HG02623 (cell line): ENCODE data around the gene GRB7.
"Not testable (repeated sequence)": the region's sequence is repeated elsewhere in the genome, so short reads cannot be mapped to it uniquely, and the experiment has no call there.

Source experiments
- ATAC-seq: cut with Tn5 transposase; IDR thresholded peaks from one replicate; pipeline ENCODE4 v1.9.1; 2021; ENCODE audit warnings: moderate library complexity; ENCODE audit not compliant: unreplicated experiment

The GRB7 gene

GRCh38 chr17:39709319-39709997, 28.3 kb upstream of the GRB7 start:
- no peak for ATAC-seq

DNA sequence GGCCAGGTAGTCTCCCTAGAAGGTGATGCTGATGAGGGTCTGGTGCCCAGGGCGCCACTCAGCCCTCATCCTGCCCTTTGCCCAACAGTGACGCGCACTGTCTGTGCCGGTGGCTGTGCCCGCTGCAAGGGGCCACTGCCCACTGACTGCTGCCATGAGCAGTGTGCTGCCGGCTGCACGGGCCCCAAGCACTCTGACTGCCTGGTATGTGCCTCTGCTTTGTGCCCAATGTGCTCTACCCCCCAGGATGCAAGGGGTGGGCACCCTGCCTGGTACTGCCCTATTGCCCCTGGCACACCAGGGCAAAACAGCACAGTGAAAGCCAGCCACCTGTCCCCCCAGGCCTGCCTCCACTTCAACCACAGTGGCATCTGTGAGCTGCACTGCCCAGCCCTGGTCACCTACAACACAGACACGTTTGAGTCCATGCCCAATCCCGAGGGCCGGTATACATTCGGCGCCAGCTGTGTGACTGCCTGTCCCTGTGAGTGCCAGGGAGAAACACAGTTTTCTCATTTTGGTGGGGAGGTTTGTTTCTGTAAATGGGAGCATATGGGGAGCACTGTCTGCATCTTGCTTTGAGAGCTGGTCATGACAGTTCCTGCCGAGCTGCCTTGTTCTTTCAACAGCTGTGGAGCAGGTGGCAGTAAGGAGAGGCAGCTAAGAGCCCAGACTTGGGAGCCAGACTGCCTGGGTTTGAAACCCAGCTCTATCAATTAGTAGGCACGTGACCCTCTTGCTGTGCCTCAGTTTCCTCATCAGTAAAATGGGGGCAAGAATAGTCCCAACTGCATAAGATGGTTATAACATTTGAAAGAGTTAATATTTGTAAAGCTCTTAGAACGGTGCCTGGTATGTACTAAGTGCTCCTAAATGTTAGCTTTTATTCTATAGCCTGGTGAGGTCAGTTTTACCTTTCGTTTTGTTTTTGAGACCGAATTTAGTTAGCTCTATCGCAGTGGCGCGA, 27.5 kb upstream of the GRB7 start:
- no peak for ATAC-seq

- ATAC-seq = not testable (repeated sequence)
Measured at GRCh38 chr17:39711071-39711470, 26.7 kb upstream of the GRB7 start.

DNA sequence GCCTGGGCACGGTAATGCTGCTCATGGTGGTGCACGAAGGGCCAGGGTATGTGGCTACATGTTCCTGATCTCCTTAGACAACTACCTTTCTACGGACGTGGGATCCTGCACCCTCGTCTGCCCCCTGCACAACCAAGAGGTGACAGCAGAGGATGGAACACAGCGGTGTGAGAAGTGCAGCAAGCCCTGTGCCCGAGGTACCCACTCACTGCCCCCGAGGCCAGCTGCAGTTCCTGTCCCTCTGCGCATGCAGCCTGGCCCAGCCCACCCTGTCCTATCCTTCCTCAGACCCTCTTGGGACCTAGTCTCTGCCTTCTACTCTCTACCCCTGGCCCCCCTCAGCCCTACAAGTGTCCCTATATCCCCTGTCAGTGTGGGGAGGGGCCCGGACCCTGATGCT, 25.9 kb upstream of the GRB7 start:
- ATAC-seq = no peak

GRCh38 chr17:39714234-39714633, 23.5 kb upstream of the GRB7 start:
- no peak for ATAC-seq

DNA sequence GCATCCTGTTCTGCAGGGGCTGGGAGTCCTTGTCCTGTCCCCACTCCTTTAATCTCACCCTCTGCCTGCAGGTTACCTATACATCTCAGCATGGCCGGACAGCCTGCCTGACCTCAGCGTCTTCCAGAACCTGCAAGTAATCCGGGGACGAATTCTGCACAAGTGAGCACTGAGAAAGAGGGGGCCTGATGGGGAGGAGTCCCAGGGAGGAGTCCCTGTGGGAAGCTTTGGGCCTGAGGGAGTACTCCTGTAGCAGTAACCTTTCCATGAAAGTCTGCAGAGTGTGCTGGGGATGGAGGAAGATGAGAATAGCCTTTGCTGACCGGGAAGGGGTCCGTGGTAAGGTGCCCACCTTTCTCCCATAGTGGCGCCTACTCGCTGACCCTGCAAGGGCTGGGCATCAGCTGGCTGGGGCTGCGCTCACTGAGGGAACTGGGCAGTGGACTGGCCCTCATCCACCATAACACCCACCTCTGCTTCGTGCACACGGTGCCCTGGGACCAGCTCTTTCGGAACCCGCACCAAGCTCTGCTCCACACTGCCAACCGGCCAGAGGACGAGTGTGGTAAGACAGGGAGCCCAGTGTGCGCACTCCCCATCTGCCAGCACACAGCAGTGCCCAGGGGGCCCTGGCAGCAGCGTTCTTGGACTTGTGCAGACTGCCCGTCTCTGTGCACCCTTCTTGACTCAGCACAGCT, 22.2 kb upstream of the GRB7 start:
- ATAC-seq = no peak

DNA sequence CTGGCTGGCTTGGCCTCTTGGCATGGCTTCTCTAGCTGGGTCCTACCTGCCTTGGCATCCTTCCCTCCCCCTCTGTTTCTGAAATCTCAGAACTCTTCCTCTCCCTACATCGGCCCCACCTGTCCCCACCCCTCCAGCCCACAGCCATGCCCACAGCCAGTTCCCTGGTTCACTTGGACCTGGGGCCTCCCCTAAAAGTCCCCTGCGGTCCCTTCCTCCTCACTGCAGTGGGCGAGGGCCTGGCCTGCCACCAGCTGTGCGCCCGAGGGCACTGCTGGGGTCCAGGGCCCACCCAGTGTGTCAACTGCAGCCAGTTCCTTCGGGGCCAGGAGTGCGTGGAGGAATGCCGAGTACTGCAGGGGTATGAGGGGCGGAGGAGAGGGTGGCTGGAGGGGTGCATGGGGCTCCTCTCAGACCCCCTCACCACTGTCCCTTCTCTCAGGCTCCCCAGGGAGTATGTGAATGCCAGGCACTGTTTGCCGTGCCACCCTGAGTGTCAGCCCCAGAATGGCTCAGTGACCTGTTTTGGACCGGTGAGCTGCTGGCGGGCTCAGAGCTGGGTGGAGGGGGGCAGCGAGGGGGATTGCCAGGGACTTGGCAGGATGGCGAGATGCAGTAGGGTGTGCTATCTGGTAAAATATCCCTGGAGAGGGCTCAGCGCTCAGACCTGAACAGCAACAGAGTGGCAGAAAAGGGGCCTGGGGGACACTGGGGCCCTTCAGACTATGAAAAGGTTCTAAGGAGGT, 21.5 kb upstream of the GRB7 start:
- no peak for ATAC-seq

DNA sequence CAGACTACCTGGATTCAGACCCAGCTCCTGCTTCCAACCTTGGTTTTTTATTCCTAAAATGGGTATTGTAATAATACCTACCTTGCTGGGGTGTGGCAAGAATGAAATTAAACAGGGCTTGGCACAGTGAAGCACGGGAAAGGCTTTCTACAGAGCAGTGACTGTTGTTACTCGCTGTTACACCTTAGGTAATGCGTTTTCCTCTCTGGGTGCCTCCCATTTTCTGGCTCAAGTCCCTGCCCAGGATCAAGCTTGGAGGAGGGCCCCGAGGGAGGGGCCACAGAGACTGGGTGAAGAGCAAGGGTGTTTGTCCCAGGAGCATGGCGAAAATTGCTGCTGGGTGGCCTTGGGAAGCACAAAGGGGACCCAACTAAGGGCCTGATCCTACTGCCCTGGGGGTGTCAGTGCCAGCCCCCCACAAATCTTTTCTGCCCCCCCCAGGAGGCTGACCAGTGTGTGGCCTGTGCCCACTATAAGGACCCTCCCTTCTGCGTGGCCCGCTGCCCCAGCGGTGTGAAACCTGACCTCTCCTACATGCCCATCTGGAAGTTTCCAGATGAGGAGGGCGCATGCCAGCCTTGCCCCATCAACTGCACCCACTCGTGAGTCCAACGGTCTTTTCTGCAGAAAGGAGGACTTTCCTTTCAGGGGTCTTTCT, 20.7 kb upstream of the GRB7 start:
- no peak for ATAC-seq

DNA sequence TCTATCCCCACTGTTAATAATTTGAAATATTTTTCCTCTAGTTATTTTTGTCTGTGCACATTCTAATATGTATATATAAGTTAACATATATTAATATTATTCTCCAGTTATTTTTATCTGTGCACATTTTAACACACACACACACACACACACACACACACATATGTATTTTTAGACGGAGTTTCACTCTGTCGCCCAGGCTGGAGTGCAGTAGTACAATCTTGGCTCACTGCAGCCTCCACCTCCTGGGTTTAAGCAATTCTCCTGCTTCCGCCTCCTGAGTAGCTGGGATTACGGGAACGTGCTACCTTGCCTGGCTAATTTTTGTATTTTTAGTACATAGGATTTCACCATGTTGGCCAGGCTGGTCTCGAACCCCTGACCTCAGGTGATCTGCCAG, 20.1 kb upstream of the GRB7 start:
- ATAC-seq = no peak

DNA sequence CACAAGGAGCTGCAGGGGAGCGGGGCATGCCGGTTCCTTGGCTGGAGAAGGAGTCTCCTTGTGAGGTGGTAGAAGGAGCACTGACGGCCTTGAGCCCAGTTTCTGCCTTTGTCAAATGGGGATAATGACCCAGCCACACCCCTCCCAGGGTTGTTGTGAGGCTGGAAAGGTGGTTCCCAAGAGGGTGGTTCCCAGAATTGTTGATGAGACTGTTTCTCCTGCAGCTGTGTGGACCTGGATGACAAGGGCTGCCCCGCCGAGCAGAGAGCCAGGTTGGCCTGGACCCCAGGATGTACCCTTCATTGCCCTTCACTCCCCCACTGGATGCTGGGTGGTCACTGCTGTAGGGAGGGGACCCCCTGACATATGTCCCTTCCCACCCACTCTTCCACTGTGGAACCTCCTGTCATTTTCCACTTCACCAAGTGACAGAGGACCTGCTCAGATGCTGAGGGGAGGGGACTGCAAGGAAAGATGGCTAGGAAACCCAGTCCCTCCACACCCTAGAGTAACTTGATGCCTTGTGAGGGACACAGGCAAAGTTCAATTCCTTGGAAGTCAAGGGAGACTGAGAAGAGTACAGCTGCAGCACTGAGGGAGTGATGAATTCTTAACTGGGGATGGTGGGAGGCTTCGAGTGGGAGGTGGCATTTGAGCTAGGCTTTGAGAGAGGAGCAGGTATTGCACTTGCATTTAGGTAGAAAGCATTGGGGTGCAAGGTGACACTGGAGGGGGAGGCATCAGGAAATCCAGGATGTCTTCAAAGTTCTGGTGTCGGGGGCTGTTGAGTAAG, 18.0 kb upstream of the GRB7 start:
- no peak for ATAC-seq

DNA sequence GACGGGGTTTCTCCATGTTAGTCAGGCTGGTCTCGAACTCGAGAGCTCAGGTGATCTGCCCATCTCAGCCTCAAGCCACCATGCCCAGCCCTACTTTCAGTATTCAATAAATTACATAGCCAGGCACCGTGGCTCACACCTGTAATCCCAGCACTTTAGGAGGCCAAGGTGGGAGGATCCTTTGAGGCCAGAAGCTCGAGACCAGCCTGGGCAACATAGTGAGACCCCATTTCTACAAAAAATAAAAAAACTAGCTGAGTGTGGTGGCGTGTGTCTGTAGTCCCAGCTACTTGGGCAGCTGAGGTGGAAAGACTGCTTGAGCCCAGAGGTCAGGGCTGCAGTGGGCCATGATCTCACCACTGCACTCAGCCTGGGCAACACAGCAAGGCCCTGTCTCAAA, 15.6 kb upstream of the GRB7 start:
- ATAC-seq = no peak

DNA sequence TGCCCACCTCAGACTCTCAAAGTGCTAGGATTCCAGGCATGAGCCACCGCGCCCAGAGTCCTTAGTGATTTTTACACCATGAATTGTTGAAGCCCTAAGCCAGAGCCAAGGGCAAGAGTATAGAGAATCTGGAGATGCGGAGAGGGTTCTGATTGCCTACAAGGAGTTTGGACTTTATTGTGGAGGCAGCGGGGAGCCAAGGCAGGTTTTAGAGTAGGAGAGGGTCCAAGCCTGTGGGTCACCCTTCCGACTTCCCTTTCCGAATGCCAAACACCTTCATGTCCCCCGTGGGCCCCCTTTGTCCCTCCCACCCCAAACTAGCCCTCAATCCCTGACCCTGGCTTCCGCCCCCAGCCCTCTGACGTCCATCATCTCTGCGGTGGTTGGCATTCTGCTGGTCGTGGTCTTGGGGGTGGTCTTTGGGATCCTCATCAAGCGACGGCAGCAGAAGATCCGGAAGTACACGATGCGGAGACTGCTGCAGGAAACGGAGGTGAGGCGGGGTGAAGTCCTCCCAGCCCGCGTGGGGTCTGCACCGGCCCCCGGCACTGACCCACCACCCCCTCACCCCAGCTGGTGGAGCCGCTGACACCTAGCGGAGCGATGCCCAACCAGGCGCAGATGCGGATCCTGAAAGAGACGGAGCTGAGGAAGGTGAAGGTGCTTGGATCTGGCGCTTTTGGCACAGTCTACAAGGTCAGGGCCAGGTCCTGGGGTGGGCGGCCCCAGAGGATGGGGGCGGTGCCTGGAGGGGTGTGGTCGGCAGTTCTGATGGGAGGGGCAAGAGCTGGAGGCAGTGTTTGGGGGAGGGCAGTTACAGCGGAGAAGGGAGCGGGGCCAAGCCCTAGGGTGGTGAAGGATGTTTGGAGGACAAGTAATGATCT, 14.5 kb upstream of the GRB7 start:
- ATAC-seq = no peak

GRCh38 chr17:39724731-39725130, 13.0 kb upstream of the GRB7 start:
- ATAC-seq = no peak

GRCh38 chr17:39725923-39726322, 11.8 kb upstream of the GRB7 start:
- not testable (repeated sequence) for ATAC-seq

DNA sequence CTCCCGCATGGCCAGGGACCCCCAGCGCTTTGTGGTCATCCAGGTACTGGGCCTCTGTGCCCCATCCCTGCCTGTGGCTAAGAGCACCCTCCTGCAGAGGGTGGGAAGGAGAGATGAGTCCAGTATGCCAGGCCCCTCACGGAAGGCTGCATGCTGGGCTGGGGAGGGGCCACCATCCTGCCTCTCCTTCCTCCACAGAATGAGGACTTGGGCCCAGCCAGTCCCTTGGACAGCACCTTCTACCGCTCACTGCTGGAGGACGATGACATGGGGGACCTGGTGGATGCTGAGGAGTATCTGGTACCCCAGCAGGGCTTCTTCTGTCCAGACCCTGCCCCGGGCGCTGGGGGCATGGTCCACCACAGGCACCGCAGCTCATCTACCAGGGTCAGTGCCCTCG, 11.1 kb upstream of the GRB7 start:
- no peak for ATAC-seq

DNA sequence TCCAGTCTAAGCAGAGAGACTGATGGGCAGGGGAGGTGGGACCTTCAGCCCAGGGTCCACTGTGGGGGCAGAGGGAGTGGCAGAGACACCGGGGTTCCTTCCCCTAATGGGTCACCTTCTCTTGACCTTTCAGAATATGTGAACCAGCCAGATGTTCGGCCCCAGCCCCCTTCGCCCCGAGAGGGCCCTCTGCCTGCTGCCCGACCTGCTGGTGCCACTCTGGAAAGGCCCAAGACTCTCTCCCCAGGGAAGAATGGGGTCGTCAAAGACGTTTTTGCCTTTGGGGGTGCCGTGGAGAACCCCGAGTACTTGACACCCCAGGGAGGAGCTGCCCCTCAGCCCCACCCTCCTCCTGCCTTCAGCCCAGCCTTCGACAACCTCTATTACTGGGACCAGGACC, 10.2 kb upstream of the GRB7 start:
- ATAC-seq = no peak

DNA sequence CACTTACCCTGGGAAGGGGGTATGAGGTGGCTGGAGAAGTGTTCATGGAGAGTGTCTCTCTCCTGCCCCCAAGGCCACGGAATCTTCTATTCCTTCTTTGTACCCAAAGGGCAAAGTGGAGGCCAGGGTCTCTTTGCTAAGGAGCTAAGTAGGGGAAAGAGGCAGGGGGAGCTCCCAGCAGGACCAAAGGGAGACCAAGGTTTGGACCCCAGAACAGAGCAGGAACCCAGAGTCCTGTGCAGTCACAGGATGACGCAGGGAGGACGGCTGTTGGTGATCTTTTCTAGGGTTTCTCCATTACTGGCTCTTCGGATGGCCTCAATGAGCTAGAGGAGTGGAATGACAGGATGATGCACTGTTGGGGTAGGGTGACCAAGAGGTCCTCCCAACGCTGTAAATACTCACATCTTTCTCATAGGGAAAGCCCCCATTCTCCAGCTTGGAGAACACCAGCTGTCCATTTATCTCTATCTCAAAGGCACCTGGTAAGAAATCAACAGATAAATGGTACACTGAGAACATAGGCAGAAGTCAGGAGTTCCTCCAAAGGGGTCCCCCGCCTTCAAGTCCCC, 8.4 kb upstream of the GRB7 start:
- no peak for ATAC-seq
